ENCODE results near the gene ARMH4.
A peak's percentile ranks its signal among the peaks of the same experiment; 100 is the strongest.

ARMH4 gene

GRCh38 chr14:58107041-58107440 lies 45.0 kb downstream of the ARMH4 start:
- no peak for DNase-seq (ENCODE audit: low read depth)
- no peak overlapping the region for H3K4me3 ChIP-seq (ENCODE audit: control insufficient read depth, low read depth, low read length)
- TF ChIP-seq, protein P1, sequence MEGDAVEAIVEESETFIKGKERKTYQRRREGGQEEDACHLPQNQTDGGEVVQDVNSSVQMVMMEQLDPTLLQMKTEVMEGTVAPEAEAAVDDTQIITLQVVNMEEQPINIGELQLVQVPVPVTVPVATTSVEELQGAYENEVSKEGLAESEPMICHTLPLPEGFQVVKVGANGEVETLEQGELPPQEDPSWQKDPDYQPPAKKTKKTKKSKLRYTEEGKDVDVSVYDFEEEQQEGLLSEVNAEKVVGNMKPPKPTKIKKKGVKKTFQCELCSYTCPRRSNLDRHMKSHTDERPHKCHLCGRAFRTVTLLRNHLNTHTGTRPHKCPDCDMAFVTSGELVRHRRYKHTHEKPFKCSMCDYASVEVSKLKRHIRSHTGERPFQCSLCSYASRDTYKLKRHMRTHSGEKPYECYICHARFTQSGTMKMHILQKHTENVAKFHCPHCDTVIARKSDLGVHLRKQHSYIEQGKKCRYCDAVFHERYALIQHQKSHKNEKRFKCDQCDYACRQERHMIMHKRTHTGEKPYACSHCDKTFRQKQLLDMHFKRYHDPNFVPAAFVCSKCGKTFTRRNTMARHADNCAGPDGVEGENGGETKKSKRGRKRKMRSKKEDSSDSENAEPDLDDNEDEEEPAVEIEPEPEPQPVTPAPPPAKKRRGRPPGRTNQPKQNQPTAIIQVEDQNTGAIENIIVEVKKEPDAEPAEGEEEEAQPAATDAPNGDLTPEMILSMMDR (conservative IDR thresholded peaks at IDR 0.05; ENCODE audit: control insufficient read depth, insufficient read depth, low read depth, low read length) = no peak

GRCh38 chr14:58106446-58106845 lies 45.6 kb downstream of the ARMH4 start:
- TF ChIP-seq, protein P1 (conservative IDR thresholded peaks at IDR 0.05; ENCODE audit: control insufficient read depth, insufficient read depth, low read depth, low read length) = no peak
- no peak for DNase-seq (ENCODE audit: low read depth)
- H3K4me3 ChIP-seq (ENCODE audit: control insufficient read depth, low read depth, low read length) = no peak overlapping the region

- DNase-seq (ENCODE audit: low read depth) = peak; percentile 79
- no peak overlapping the region for H3K4me3 ChIP-seq (ENCODE audit: control insufficient read depth, low read depth, low read length)
- TF ChIP-seq, protein P1 (conservative IDR thresholded peaks at IDR 0.05; ENCODE audit: control insufficient read depth, insufficient read depth, low read depth, low read length) = no peak
Measured at GRCh38 chr14:58104808-58105207, 47.2 kb downstream of the ARMH4 start.

- H3K4me3 ChIP-seq (ENCODE audit: control insufficient read depth, low read depth, low read length) = no peak overlapping the region
- TF ChIP-seq, protein P1 (conservative IDR thresholded peaks at IDR 0.05; ENCODE audit: control insufficient read depth, insufficient read depth, low read depth, low read length) = no peak
- DNase-seq (ENCODE audit: low read depth) = peak; percentile 75
Measured at GRCh38 chr14:58100735-58101368, 51.2 kb downstream of the ARMH4 start.

GRCh38 chr14:58099682-58100081 lies 52.3 kb downstream of the ARMH4 start:
- H3K4me3 ChIP-seq (ENCODE audit: control insufficient read depth, low read depth, low read length) = no peak overlapping the region
- TF ChIP-seq, protein P1 (conservative IDR thresholded peaks at IDR 0.05; ENCODE audit: control insufficient read depth, insufficient read depth, low read depth, low read length) = no peak
- DNase-seq (ENCODE audit: low read depth) = no peak

DNA sequence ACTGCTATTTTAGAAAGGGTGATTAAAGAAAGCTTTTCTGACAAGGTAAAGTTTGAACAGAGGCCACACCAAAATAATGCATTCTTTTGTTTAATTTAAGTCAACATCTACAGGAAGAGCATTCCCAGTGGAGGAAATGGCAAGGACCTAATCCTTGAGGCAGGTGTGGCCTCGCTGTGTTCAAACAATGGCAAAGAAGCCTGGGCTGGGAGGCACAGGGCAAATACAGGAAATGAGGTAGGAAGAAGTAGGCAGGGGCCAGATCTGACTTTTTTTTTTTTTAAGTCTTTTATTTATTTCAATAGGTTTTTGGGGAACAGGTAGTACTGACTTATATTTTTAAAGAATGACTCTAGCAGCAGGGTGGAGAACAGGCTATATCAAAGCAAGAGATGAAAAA lies 53.5 kb downstream of the ARMH4 start:
- no peak overlapping the region for H3K4me3 ChIP-seq (ENCODE audit: control insufficient read depth, low read depth, low read length)
- DNase-seq (ENCODE audit: low read depth) = no peak
- TF ChIP-seq, protein P1 (conservative IDR thresholded peaks at IDR 0.05; ENCODE audit: control insufficient read depth, insufficient read depth, low read depth, low read length) = no peak

DNA sequence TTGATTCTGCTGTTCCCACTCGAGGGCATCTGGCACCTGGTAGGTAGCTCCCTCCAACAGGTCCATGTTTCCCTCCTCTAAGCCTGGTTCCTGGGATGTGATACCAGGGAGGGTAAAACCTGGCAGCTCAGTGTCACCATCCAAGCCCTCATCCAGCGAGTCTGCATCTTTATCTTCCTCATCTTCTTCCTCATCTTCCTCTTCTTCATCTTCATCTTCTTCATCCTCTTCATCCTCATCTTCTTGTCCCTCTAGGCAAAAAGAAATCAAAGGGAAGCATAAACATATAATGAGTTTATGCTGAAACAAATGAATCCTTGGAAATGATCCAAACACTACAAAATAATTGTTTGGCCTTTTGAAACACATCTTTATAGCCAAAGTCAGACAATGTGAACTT lies 55.3 kb downstream of the ARMH4 start:
- DNase-seq (ENCODE audit: low read depth) = no peak

More for the DNA sequence above, 55.3 kb downstream of the ARMH4 start:
- TF ChIP-seq, protein P1 (conservative IDR thresholded peaks at IDR 0.05; ENCODE audit: control insufficient read depth, insufficient read depth, low read depth, low read length) = no peak
- no peak overlapping the region for H3K4me3 ChIP-seq (ENCODE audit: control insufficient read depth, low read depth, low read length)
